Left colon (tissue), 2 donors: ENCODE results near the gene CTLA4. TPM values are rescaled to one million over a fixed set of nuclear protein-coding genes. Genes with fewer than 3 reads are reported as not detected.

Experiments
- ATAC-seq: fragments of 200-7000 bp; cut with Tn5 transposase; one replicate; pipeline ENCODE4 v1.9.1; 2020; ENCODE audit warnings: mild to moderate bottlenecking, moderate library complexity
- DNase-seq, 2 donors: peaks; one replicate each; pipeline ENCODE4 v3.0.0-alpha.2; 2020
- intact Hi-C, 2 donors: fragments of 100-400 bp; cut with DNase I in 1 of 2; cut with micrococcal nuclease in 1 of 2; formaldehyde crosslinking; loops; one replicate each; pipeline versions ENCODE4 v1.11.2 to v1.14.0; 2022; cut with DNase I, micrococcal nuclease
- total RNA-seq, 2 donors: library from RNA; stranded (reverse); fragmentation: NEBNext Ultra II Directional; extraction: Animal tissue kit (Norgen Biotek cat#: 25700); gene quantifications; one replicate each; pipeline ENCODE4 v1.2.1, GENCODE V29; 2021
- donor health status: DM: no; HTN: no; CAD: no.
- donor health status: DM: yes; HTN: yes; CAD: no.

Gene CTLA4
- total RNA-seq, 2 donors from 2014 or later, result 0.39 TPM; not detected in 1

DNA sequence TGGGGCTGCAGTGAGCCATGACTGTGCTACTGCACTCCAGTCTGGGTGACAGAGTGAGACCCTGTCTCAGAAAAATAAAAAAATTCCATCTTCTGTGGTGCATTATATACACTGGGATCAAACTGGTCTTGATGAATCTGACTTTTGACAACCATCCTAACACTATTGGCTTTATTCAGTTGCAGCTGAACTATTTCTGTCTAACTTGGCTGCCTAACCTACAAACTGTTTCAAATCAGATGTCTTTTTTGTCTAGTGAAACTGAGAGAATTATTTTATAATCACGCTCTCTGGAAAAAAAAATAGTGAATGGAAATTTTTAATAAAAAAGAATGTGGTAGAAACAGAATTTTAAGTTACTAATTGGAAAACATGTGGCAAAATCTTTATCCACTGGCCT lies 15.0 kb downstream of the CTLA4 start:
- ATAC-seq, result no peak
- intact Hi-C loops, result no loop called here
- DNase-seq, result no peak

DNA sequence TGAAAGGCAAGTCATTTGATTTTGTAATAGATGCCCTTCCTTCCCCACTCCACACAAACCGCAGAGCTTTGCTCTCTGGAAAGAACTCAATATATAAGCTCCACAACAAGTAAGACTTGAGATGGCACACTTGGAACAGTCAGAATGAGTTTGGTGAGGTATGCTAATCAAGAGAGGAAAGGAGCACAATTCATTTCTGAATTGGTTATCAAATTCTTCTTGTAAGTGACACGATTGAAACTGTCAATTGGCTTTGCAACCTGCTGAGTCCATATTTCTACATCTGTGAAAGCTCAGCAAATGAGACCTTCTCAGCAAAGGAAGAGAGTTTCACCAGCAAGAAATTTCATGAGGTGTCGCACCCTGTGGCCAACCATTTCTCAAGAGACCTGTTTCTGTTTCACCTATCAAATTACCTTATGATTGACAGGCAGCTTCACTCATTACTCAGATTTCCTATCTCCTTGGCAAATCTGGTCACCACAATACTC lies 19.1 kb downstream of the CTLA4 start:
- no peak for ATAC-seq
- intact Hi-C loops, result no loop called here
- DNase-seq, result no peak

DNA sequence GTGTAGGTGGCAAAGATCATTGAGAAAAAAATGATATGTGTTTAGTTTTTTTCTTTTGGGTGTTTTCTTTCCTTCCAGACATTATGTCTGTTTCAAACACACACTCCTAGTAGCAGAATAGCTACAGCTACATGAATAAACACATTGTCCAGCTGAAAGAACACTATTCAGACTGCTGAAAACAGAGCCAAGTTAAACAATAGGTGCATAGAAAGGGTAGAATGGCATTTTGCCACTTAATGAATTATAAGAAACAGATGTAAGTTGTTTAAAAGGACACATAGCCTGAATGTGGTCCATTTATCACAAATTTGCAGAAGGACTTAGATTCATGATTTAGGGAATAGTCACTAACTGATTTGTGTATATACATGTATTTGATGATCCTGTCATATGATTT lies 20.1 kb downstream of the CTLA4 start:
- ATAC-seq, result no peak
- intact Hi-C loops, result no loop called here
- DNase-seq, result no peak

DNA sequence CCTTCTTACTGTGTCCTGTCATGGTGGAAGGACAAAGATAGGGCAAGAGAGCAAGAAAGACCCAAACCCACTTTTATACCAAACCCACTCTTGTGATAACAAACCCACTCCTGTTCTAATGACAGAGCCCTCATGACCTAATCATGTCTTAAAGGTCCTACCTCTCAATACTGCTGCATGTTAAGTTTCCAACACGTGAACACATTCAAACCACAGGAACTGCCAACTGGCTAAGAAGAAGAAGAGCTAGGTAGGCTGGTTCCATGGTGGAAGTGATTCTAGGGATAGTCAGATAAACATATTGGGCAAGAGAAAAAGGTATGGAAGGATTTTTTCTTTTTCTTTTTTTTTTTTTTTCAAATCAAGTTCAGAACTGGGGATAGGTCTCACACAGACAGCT lies 22.0 kb downstream of the CTLA4 start:
- ATAC-seq (no peak), DNase-seq (no peak)
- intact Hi-C loops, result no loop called here

DNA sequence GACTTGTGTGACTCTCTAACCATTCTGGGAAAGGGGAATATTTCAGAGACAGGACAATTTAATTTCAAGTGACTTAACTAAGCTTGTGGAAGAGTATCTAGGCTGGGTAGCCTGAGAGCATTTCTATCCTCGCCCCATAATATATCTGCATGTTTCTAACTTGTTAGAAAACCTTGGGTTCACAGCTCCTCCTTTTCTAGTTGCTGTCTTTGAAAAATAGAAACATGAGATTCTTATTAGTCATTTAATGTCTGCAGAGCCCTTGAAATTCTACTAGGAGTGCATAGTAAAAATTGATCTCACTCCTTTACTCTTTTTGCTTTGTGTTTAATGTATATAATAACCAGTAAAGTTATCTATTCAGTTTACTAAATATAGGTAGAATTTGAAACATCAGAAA lies 22.4 kb downstream of the CTLA4 start:
- intact Hi-C loops, result no loop called here
- no peak for ATAC-seq

DNA sequence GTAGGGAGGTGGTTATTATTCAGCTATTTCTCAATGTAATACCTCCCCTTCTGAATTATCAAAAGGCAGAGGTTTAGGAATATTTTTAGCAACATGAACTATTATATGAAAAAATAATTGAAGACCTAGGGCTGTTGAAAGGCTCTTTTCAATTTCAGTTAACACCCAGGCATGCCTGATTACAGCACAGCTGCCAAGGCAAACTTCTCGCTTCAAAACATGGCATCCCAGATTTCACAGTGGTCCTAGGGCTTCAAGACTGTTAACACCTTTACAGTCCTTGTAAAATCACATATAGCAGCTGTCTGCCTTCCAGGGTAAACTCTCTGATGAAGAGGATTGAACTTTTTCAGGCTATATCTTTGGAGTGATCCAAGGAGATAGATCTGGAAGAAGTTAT lies 23.2 kb downstream of the CTLA4 start:
- ATAC-seq (no peak), DNase-seq (no peak)
- intact Hi-C loops, result no loop called here

More for the DNA sequence above, 22.4 kb downstream of the CTLA4 start:
- no peak for DNase-seq

DNA sequence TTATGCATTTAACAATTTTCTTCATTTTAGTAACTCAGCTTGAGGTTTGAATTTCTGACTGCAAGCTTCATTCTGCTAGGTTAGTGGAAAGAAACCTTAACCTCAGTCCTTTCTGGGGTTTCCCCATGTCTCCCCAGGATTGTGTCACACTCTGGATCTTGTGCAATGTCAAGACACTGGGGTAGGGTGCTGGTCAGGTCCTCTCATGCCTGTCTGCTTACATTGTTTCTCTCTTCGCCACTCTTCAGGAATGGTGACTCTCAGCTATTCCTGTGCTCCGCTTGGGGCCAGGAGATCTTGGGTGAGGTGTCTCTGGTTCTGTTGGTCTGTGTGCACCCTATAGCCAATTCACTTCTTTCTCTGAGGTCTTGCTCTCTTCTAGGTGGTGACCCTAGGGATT lies 23.9 kb downstream of the CTLA4 start:
- DNase-seq, result no peak
- intact Hi-C loops, result no loop called here
- ATAC-seq, result no peak

DNA sequence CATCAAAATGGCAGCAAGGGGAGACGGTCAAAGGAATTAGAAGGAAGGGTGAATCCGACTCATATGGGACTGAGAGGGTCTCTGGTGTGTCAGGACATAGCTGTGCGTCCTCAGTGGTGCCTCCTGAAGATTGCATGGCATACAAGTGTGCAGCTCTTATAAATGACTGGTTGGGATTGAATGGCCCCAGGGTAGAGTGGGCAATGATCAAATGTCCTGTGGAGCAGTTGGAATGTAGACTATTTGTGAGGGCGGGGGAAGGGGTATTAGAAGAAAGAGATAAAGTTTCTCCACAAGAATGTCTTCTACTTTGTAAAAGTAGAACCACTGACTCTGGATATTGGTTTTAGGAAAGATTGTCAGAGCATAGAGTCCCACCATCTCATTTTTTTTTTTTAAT lies 24.6 kb downstream of the CTLA4 start:
- ATAC-seq (no peak), DNase-seq (no peak)
- intact Hi-C loops, result no loop called here

DNA sequence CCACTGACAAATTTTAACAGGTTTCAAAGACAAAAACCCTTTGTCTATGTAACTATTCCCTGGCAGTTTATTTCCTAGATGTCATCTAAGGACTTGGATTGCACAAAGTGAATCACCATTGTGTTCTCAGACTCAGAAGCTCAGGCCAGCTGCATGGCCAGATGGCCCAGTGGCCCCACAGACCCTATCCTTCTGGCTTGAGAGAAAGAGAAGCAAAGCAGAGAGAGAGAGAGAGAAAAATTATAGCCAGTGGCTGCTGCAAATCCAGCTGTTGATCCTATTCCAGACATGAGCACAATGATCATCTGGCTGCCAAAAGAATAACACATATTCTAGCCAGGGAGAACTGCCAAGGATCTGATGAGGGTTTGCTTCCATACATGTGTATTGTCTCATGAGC lies 25.8 kb downstream of the CTLA4 start:
- DNase-seq, result peak in 1 of 2 donors; percentile 51
- intact Hi-C loops, result no loop called here
- no peak for ATAC-seq

DNA sequence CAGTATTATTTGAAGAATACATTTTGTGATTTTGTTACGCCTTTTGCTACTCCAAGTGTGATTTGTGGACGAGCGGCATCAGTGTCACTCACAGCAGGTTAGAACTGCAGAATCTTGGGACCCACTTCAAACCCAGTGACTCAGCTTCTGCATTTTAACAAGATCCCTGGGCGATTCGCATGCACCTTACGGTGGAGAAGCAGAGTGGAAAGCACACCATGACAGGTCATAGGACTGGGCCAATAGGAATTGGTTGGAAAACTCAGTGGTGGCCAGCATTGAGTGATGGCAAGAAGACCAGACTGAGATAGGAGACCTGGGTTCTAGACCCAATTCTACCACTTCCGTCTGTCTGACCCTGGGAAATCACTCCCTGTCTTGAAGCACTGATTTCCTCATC lies 26.3 kb downstream of the CTLA4 start:
- ATAC-seq (no peak), DNase-seq (no peak)
- intact Hi-C loops, result no loop called here

DNA sequence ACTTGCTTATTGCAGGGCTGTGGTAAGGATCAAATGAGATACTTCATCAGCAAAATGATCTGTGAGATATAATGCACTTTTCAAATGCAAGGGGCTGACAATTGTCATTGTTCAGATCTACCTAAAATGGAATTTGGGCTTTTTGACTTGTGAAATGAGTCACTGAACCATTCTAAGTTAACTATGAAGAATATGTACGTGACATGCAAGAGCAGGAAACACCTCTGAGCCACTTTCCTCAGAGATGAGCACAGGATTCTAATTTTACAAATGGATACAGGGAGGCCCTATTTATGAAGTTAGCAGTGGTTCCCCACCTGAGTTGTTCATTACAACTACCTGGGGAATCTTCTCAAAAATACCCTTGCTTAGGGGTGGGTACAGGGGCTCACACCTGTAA lies 26.7 kb downstream of the CTLA4 start:
- DNase-seq (no peak), ATAC-seq (no peak)
- intact Hi-C loops, result no loop called here

DNA sequence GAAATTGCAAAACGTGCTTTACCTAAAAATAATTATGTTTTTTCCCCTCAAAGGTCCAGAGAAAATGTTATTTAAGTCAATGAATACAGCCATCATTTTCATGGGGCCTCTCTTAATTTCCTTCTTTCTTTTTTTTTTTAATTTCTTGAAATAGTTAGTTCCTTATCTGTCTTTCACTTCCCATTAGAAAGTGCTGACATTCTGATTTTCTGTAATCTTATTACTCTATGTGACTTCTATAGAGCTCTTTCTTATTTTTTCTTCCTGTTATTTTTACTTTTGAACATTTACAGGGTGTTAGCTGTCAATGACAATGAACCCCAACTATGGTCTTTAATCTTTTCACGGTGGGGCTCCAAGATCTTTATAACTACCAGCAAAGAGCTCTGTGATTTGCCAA lies 30.0 kb downstream of the CTLA4 start:
- DNase-seq (no peak), ATAC-seq (no peak)
- intact Hi-C loops, result no loop called here

DNA sequence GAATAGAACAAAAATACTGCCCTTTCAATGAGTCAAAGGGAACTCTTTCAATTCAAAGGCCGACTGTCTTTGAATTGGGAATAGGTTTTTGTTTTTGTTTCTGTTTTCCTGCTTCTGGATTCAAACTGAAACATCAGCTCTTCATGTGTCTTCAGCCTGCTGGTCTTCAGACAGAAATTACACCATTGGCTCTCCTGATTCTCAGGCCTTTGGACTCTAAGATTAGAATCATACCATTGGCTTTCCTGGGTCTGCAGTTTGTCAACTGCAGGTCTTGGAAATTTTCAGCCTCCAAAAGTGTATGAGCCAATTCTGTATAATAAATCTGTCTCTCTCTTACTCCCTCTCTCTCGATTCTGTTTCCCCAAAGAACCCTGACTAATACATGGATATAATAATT lies 31.1 kb downstream of the CTLA4 start:
- DNase-seq (no peak), ATAC-seq (no peak)
- intact Hi-C loops, result no loop called here

DNA sequence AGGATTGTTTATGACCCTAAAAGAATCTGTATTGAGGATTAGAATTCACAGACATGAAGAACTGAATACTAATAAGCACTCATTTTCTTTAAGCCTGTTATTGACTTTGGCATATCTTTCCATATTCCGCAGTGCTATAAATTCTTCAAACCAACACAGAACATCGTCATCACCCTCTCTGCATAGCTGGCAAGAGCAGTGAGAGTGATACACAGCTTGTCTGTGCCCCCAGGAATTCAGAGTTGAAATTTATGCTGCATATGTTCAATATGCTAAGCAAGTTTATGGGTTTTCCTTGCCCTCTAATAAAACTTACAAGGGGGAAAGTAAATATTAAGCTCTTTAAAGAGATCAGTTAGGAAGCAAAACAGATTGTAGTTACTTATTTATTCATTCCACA lies 32.7 kb downstream of the CTLA4 start:
- no peak for ATAC-seq
- intact Hi-C loops, result loop anchor here in 1 of 2 donors (10.0 kb wide), 1 partner anchor 415 kb away; no protein-coding TSS in a partner anchor
- no peak for DNase-seq

DNA sequence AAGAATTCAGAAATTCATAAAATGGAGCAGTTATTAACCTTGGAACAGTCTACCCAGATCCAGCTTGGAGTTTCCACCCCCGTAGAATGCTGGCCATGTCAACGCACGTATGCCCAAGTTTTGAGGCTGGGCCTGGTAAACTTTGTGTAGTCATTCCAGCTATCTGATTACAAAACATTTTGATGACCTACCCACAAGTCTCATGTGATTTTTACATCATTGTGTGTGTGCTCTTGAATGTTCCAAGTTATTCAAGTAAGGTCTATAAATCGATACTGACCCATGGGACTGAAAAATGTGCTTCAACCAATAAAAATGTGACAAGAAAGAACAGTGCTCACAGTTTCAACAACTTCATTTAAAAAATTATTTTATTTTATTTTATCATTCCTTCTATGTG lies 36.5 kb downstream of the CTLA4 start:
- intact Hi-C loops, result loop anchor here in 1 of 2 donors (10.0 kb wide), 1 partner anchor 419 kb away; no protein-coding TSS in a partner anchor
- DNase-seq (no peak), ATAC-seq (no peak)

DNA sequence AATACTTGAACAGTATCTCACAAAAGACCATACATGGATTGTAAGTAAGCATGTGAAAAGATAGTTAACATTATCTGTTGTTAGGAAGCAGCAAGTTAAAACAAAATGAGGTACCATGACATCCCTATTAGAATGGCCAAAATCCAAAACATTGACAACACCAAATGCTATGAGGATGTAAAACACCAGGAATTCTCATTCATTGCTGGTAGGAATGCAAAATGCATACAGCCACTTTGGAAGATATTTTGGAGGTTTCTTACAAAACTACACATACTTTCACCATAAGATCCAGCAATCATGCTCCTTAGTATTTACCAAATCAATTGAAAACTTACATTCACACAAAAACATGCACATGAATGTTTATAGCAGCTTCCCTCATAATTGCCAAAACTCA lies 38.1 kb downstream of the CTLA4 start:
- intact Hi-C loops, result loop anchor here in 1 of 2 donors (10.0 kb wide), 1 partner anchor 421 kb away; no protein-coding TSS in a partner anchor
- ATAC-seq (no peak), DNase-seq (no peak)

DNA sequence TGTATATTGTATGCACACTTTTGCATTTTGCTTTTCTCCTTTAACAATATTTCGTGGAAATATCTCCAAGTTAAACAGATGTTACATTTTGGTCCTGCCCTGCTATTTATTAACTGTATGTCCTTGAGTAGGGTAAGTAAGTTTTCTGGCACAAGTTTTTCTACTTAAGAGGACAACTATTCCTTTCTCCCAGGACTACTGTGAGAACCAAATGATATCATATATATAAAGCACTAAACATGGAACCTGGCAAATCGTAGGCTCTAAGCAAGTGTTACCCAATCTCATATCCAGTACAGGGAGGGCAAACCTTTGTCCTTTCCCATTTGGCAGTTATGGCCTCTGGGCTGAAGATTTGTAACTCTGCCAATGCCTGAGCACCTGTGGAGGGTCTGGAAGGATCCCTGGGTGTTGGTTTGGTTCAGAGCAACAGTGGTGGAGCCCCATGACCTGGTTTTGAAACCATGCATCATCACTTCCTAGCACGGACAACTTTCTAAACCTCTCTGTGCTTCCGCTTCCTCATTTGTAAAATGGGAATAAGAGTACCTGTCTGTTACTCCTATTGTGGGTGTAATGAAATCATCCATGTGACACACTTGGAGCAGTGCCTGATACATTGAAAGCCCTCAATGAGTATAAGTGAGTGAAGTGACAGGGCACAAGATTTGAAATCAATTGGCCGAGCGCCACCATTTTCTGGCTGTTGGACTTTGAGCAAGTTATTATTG lies 40.7 kb downstream of the CTLA4 start:
- ATAC-seq (peak; percentile 55), DNase-seq (peak in 1 of 2 donors; percentile 40)
- intact Hi-C loops, result loop anchor here in 1 of 2 donors (10.0 kb wide), 1 partner anchor 423 kb away; no protein-coding TSS in a partner anchor

DNA sequence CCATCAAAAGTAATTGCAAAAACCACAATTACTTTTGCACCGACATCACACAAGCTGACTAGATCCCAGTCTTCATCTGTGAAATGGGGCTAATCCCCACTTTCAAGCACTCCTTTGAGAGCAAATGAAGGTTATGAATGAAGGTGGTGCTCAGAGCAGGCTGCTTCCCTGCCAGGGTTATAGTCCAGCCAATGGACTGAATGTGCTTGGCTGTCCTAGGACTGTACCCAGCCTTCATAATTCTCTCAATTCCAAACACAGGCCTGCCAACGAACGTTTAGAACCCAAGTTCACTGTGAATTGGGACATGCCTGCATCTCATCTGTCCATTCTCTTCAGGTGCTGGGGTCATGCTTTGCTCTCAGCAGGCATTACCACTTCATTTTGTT lies 41.2 kb downstream of the CTLA4 start:
- intact Hi-C loops, result loop anchor here in 1 of 2 donors (10.0 kb wide), 1 partner anchor 424 kb away; no protein-coding TSS in a partner anchor
- ATAC-seq (no peak), DNase-seq (no peak)

DNA sequence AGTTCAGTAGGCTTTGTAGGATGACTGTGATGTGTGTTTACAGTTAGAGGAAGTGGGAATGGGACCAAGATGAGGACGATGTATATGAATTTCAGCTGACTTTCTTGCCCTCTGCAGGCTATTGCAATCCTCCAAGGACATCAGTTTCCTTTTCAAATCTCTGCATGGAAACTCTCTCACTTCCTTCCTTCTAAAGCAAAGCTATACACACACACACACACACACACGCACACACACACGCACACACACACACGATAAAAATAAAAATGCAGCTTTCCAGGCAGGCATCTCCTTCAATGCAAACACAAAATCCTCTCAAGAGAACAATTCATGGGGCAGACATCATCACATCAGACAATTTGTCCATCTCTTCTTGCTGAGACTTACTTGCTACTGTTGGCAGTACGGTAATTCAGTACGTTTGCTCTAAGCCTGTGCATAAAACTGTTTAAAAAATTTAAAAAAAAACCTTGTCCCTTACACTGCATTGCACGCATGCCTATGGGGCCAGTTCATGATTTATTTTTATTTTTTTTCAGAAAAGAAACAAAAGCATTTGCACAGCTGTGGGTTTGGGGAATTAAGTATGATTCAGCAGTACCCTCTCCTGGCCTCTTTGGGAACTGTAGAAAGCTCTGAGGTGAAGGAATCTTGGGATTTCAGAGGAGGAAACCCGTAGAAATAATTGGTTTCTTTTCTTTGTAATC lies 41.8 kb downstream of the CTLA4 start:
- ATAC-seq, result peak; percentile 79
- intact Hi-C loops, result loop anchor here in 1 of 2 donors (10.0 kb wide), 1 partner anchor 425 kb away; no protein-coding TSS in a partner anchor
- DNase-seq, result no peak

DNA sequence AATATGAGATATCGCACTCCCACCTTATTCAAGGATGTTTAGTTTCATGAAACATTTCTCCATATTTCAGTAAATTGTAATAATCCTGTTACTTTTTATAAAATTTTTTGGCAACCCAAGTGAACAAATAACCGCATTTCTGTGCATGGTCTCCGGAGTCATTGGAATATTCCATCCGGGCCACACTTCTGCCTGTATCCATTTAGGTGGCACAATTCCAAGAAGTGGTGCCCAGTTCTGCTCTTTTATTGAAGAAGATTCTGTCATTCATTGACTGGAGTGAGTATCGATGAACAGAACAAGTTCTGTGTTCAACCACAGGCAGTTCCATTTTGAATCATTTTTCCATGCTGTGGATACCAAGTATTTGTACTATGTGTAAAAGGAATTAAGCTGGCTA lies 42.4 kb downstream of the CTLA4 start:
- intact Hi-C loops, result loop anchor here in 1 of 2 donors (10.0 kb wide), 1 partner anchor 425 kb away; no protein-coding TSS in a partner anchor
- ATAC-seq (peak; percentile 39), DNase-seq (no peak)
